Measurements from ENCODE around the gene PHF14. TPM values are rescaled to one million over a fixed set of nuclear protein-coding genes. Genes with fewer than 3 reads are reported as not detected.
"Not testable (repeated sequence)": the region's sequence is repeated elsewhere in the genome, so short reads cannot be mapped to it uniquely, and the experiment has no call there.

PHF14 gene
- total RNA-seq, 1 donor from 2014 or later: 41.8 TPM

DNA sequence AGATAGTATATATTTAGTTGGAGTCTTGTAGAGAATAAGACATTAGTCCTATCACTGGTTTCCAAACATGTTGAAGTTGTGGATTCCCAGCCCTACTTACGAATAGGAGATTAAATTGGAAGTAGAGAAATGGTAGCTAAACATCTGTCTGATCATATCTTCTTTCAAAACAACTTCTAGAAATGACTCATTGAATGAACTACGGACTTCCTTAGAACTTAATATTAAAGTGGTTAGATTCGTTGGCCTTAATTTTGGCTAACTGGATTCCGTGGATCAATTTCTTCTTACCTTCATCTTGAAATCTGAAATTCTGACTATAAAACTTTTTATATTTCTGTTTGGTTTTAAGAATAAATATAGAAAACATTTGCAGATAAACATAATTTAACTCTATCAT, 3.4 kb downstream of the PHF14 start:
- H3K4me3 ChIP-seq: no peak overlapping the region
- H3K4me1 ChIP-seq: peaks cover 0 to 11% of the 10 kb centered on the region in 2 donors
- H3K27me3 ChIP-seq: no peaks in the 10 kb centered on the region
- TF ChIP-seq, protein P1, sequence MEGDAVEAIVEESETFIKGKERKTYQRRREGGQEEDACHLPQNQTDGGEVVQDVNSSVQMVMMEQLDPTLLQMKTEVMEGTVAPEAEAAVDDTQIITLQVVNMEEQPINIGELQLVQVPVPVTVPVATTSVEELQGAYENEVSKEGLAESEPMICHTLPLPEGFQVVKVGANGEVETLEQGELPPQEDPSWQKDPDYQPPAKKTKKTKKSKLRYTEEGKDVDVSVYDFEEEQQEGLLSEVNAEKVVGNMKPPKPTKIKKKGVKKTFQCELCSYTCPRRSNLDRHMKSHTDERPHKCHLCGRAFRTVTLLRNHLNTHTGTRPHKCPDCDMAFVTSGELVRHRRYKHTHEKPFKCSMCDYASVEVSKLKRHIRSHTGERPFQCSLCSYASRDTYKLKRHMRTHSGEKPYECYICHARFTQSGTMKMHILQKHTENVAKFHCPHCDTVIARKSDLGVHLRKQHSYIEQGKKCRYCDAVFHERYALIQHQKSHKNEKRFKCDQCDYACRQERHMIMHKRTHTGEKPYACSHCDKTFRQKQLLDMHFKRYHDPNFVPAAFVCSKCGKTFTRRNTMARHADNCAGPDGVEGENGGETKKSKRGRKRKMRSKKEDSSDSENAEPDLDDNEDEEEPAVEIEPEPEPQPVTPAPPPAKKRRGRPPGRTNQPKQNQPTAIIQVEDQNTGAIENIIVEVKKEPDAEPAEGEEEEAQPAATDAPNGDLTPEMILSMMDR (IDR thresholded peaks at IDR 0.05): no peak
- intact Hi-C loops (cut with DNase I): no loop called here
- no peak overlapping the region for H3K27ac ChIP-seq
- DNase-seq (ENCODE audit: low spot score in 2 of 2): no peak
- no peaks in the 10 kb centered on the region for H3K36me3 ChIP-seq
- no peaks in the 10 kb centered on the region for H3K9me3 ChIP-seq

DNA sequence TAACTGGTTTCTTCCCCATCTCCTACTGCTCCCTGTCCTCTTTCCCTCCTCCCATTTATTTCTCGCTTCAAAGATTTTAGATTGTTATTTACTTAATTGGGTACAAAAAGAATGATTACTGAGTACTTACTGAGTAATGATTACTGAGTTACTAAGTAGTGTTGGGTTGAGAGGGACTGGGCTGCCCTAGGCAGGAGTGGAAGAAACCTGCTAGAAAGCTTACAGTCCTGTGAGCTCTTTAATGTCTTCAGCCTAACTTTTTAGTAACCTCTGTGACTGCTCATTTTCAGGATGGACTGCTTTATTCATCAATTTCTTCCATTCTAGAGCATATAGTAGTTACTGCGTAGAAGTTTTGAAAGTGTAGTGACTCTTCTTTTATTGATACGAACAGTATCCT, 7.6 kb downstream of the PHF14 start:
- Histone ChIP-seq H3K4me1 (no peaks in the 10 kb centered on the region), H3K4me3 (no peak overlapping the region), H3K27ac (no peak overlapping the region), H3K36me3 (no peaks in the 10 kb centered on the region), H3K9me3 (no peaks in the 10 kb centered on the region), H3K27me3 (no peaks in the 10 kb centered on the region)
- intact Hi-C loops (cut with DNase I): no loop called here
- TF ChIP-seq, protein P1 (IDR thresholded peaks at IDR 0.05): no peak
- DNase-seq (ENCODE audit: low spot score in 2 of 2): no peak

DNA sequence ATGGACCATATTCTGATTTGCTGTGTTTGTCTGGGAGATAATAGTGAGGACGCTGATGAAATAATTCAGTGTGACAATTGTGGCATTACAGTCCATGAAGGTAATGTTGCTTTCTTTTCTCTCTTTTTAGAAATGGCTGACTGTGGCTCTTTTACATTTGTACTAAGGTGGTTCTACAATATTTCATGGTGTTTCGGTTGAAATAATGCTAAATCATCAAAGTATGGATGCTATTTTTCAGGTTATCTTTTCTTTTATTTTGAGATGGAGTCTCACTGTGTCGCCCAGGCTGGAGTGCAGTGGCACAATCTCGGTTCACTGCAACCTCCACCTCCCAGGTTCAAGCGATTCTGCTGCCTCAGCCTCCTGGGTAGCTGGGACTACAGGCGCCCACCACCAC, 17.1 kb downstream of the PHF14 start:
- H3K9me3 ChIP-seq; DNase-seq (ENCODE audit: low spot score in 2 of 2); H3K27ac ChIP-seq; H3K4me1 ChIP-seq; H3K4me3 ChIP-seq; H3K27me3 ChIP-seq; intact Hi-C loops (cut with DNase I): not testable (repeated sequence)
- H3K36me3 ChIP-seq: peaks cover 23 to 35% of the 10 kb centered on the region in 2 donors

DNA sequence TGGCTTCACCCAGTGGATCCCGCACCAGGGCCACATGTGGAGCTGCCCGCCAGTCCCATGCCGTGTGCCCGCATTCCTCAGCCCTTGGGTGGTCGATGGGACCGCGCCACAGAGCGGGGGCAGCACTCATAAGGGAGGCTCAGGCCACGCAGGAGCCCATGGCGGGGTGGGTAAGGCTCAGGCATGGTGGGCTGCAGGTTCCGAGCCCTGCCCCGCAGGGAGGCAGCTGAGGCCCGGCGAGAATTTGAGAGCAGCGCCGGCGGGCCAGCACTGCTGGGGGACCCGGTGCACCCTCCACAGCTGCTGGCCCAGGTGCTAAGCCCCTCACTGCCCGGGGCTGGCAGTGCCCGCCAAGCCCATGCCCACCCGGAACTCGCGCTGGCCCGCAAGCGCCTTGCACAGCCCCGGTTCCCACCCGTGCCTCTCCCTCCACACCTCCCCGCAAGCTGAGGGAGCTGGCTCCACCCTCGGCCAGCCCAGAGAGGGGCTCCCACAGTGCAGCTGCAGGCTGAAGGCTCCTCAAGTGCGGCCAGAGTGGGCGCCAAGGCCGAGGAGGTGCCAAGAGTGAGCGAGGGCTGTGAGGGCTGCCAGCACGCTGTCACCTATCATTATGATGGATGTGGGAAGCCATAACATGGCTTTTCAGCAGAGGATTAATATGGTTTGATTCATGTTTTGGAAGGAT, 22.0 kb downstream of the PHF14 start:
- H3K27ac ChIP-seq; H3K4me3 ChIP-seq; DNase-seq (ENCODE audit: low spot score in 2 of 2); H3K4me1 ChIP-seq; H3K27me3 ChIP-seq; H3K9me3 ChIP-seq; intact Hi-C loops (cut with DNase I): not testable (repeated sequence)
- peaks cover 24 to 34% of the 10 kb centered on the region in 2 donors for H3K36me3 ChIP-seq

DNA sequence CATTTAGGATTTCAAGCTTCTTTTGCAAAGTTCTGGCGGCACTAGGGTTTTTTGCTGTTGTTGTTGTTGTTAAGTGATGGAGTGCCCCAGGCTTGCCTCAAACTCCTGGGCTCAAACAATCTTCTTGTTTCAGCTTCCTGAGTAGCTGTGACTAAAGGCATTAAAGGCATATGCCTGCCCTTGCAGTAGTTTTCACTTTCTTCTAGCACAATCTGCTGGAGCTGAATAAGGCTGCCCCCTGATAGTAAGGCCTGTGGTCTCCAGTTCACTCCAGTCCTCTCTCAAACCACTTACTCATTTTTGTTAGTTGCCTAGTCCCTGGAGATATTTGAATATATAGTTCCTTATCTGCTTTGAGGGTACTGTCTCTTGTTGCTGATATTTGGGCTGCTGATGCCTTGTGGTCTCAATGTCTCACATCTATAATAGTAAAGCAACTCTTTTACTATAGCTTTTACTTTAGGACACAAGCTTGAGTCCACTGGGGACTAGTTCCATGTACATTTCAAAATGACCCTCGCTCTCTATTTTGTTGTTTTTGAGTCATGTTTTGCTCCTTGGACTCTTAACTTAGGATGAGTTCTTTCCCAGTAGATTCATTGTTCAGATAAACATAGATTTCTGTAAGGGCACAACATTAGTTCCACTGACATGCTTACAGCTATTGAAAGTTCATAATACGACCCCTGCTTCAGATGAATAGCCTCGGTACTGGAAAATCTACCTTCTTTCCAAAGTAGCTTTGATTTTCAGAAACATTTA, 25.5 kb downstream of the PHF14 start:
- H3K36me3 ChIP-seq: peaks cover 15 to 21% of the 10 kb centered on the region in 2 donors
- H3K4me1 ChIP-seq: no peaks in the 10 kb centered on the region
- no peak overlapping the region for H3K27ac ChIP-seq
- no peaks in the 10 kb centered on the region for H3K27me3 ChIP-seq
- no peaks in the 10 kb centered on the region for H3K9me3 ChIP-seq
- TF ChIP-seq, protein P1 (IDR thresholded peaks at IDR 0.05): no peak
- H3K4me3 ChIP-seq: no peak overlapping the region
- intact Hi-C loops (cut with DNase I): no loop called here
- no peak for DNase-seq (ENCODE audit: low spot score in 2 of 2)

DNA sequence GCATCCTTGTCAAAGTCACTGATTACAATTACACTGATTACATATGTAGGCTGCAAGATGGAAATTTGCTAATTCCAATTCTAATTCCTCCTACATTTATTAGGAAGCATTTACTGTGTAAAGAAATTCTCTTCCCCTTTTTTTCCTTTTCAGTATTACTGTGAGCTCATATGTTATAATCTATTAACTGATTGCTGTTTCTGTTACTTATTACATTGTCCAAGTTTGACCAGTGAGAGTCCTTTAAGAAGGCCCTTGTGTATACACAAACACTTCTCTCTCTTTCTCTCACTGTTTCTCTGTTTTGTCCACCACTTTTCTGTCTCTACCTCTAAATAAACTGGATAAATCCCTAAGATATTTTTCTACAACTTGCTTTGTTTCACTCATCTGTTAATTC, 31.5 kb downstream of the PHF14 start:
- no peaks in the 10 kb centered on the region for H3K36me3 ChIP-seq
- no peak overlapping the region for H3K4me3 ChIP-seq
- no peaks in the 10 kb centered on the region for H3K9me3 ChIP-seq
- DNase-seq (ENCODE audit: low spot score in 2 of 2): no peak
- H3K27ac ChIP-seq: no peak overlapping the region
- no peaks in the 10 kb centered on the region for H3K4me1 ChIP-seq
- intact Hi-C loops (cut with DNase I): no loop called here
- TF ChIP-seq, protein P1 (IDR thresholded peaks at IDR 0.05): no peak
- no peaks in the 10 kb centered on the region for H3K27me3 ChIP-seq
